Activated T-cell treated with anti-CD3 and anti-CD28 coated beads, Interleukin-2, amount 50 U/mL, for 72 hours (primary cell): ENCODE results near the gene TBC1D14. TPM values are rescaled to one million over a fixed set of nuclear protein-coding genes. Genes with fewer than 3 reads are reported as not detected.
A peak's percentile ranks its signal among the peaks of the same experiment; 100 is the strongest.

Experiments used
- ATAC-seq, 2 donors: fragments of 150-1000 bp; cut with Tn5 transposase; replicated peaks in 1 of 2; 2 replicates each; pipeline ENCODE4 v1.10.0; 2021; ENCODE audit warnings: moderate library complexity in 2 of 2, mild to moderate bottlenecking in 1 of 2
- DNase-seq, 2 donors: peaks; one replicate each; pipeline ENCODE4 v3.0.0; 2021 to 2022; ENCODE audit warnings: mixed read lengths in 1 of 2
- H3K27ac Mint-ChIP-seq: one replicate; pipeline ENCODE4 v1.8.0; 2022; ENCODE audit warnings: mild to moderate bottlenecking, moderate library complexity, mixed read lengths
- H3K27me3 Mint-ChIP-seq: one replicate; pipeline ENCODE4 v1.8.0; 2022; ENCODE audit warnings: low read depth, mixed read lengths
- H3K36me3 Mint-ChIP-seq, 2 donors: one replicate each; pipeline ENCODE4 v1.8.0; 2022; ENCODE audit warnings: mixed read lengths in 2 of 2, mild to moderate bottlenecking in 1 of 2; ENCODE audit not compliant: insufficient read depth in 2 of 2
- H3K4me1 Mint-ChIP-seq: one replicate; pipeline ENCODE4 v1.8.0; 2022; ENCODE audit warnings: low read depth, mixed read lengths
- H3K4me3 Mint-ChIP-seq, 2 donors: one replicate each; pipeline ENCODE4 v1.8.0; 2022; ENCODE audit warnings: mild to moderate bottlenecking in 2 of 2, mixed read lengths in 2 of 2, moderate library complexity in 2 of 2
- H3K9me3 Mint-ChIP-seq, 2 donors: one replicate each; pipeline ENCODE4 v1.8.0; 2022; ENCODE audit warnings: mixed read lengths in 2 of 2
- total RNA-seq, 2 donors: library from RNA; stranded (reverse); gene quantifications; one replicate each; pipeline ENCODE4 v1.2.3, GENCODE V29; 2022

Gene TBC1D14
- total RNA-seq, 2 donors from 2014 or later, result 26.5 to 32.4 TPM

- Mint-ChIP-seq H3K4me1 (no peaks in the 10 kb centered on the region), H3K4me3 (no peak overlapping the region), H3K9me3 (no peaks in the 10 kb centered on the region), H3K27ac (no peak overlapping the region), H3K27me3 (no peaks in the 10 kb centered on the region), H3K36me3 (peaks cover 0 to 7% of the 10 kb centered on the region in 2 donors)
- DNase-seq (no peak), ATAC-seq (no peak)
Measured at GRCh38 chr4:7017446-7018048, 107.9 kb downstream of the TBC1D14 start.

DNA sequence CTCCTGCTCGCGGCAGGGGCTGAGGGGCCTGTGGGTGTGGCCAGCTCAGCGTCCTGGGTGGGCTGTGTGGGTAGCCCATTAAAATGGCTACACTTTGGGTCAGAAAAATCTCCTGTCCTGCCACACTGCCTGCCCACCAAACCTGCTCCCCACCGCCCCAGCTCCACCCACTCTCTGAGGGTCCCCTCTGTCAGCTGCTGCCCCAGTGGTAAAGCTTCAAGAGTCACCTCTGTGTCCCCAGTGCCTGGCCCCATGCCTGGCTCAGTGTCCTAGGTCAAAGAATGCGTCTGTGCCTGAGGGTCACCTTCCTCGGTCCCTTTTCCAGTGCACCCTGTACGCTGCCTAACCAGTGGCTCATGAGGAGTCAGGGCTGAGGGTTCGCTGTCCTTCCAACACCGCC lies 108.7 kb downstream of the TBC1D14 start:
- Mint-ChIP-seq H3K9me3 (no peaks in the 10 kb centered on the region), H3K27ac (no peak overlapping the region), H3K36me3 (peaks cover 0 to 7% of the 10 kb centered on the region in 2 donors), H3K4me3 (no peak overlapping the region), H3K27me3 (no peaks in the 10 kb centered on the region), H3K4me1 (no peaks in the 10 kb centered on the region)
- no peak for ATAC-seq
- no peak for DNase-seq

DNA sequence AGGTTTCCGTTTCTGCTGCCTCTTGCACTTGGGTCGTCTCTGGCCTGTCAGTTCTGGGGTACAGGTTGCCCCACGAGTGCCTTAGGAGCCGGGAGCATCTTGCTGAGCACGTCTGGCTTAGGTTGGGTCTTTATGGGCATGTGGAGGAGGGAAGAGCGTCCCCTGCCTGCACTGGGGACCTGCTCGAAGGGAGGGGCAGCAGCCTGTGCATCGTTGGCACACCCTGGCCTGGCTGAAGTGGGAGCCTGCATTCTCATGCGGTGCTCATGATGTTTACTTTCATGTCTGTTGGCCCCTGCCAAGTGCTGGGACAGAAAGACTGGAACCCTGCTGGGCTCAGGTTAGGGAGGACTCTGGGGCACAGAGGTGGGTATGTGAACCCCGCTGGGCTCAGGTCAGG lies 109.7 kb downstream of the TBC1D14 start:
- DNase-seq (no peak), ATAC-seq (no peak)
- no peak overlapping the region for H3K4me3 Mint-ChIP-seq
- no peaks in the 10 kb centered on the region for H3K27me3 Mint-ChIP-seq
- H3K9me3 Mint-ChIP-seq, result no peaks in the 10 kb centered on the region
- H3K36me3 Mint-ChIP-seq, result peaks cover 0 to 7% of the 10 kb centered on the region in 2 donors
- H3K27ac Mint-ChIP-seq, result no peak overlapping the region
- H3K4me1 Mint-ChIP-seq, result no peaks in the 10 kb centered on the region

DNA sequence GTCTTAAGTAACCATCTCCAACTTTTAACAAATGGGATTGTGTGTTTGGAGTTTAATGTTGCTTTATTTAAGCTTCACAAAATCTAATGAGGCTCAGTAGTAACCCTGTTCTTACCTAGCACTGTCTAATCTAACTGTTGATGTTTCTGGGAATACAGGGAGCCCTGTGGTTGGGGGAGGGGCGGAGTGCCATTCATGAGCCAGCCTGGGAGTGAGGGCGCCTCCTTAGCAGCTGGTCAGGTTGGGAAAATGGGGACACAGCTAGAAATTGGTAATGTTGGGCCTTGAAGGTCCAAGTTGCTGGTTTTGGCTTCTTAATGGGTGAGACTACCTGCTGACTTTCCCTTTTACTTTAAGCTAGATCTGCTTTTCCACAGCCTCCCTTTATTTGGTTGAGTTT lies 110.7 kb downstream of the TBC1D14 start:
- peaks cover 0 to 6% of the 10 kb centered on the region in 2 donors for H3K36me3 Mint-ChIP-seq
- no peak for ATAC-seq
- H3K4me3 Mint-ChIP-seq, result no peak overlapping the region
- H3K9me3 Mint-ChIP-seq, result no peaks in the 10 kb centered on the region
- no peaks in the 10 kb centered on the region for H3K4me1 Mint-ChIP-seq
- no peak for DNase-seq
- no peaks in the 10 kb centered on the region for H3K27me3 Mint-ChIP-seq
- peak overlapping the region; percentile 23 for H3K27ac Mint-ChIP-seq

DNA sequence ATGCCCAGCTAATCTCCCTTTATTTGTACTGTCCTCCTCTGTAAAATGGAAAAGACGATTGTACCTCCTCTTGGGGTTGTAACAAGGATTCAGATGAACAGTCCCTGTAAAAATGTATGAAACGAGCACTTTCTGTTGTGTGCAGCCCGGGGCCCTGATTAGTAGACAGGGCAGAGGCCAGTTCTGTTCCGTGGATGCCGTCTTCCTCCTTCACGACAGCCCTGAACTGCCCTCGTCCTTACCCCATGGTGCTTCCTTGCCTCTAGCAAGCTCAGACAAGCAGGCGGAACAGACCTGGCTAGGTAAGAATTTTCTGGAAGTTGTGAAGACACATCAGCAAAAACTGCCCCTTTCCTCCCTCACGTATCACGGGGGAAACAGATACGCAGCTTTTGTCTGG lies 111.2 kb downstream of the TBC1D14 start:
- no peak for DNase-seq
- peaks cover 0 to 7% of the 10 kb centered on the region in 2 donors for H3K36me3 Mint-ChIP-seq

GRCh38 chr4:7021355-7021754 lies 111.7 kb downstream of the TBC1D14 start:
- Mint-ChIP-seq H3K9me3 (no peaks in the 10 kb centered on the region), H3K4me1 (no peaks in the 10 kb centered on the region), H3K27ac (peak overlapping the region; percentile 68), H3K27me3 (no peaks in the 10 kb centered on the region), H3K36me3 (peaks cover 2 to 7% of the 10 kb centered on the region in 2 donors), H3K4me3 (no peak overlapping the region)
- DNase-seq (no peak), ATAC-seq (no peak)

More for the DNA sequence above, 111.2 kb downstream of the TBC1D14 start:
- no peak overlapping the region for H3K4me3 Mint-ChIP-seq
- H3K9me3 Mint-ChIP-seq, result no peaks in the 10 kb centered on the region
- peak overlapping the region; percentile 68 for H3K27ac Mint-ChIP-seq
- H3K4me1 Mint-ChIP-seq, result no peaks in the 10 kb centered on the region
- H3K27me3 Mint-ChIP-seq, result no peaks in the 10 kb centered on the region
- ATAC-seq, result no peak

GRCh38 chr4:7021930-7022664 lies 112.5 kb downstream of the TBC1D14 start:
- no peak for DNase-seq
- Mint-ChIP-seq H3K36me3 (peaks cover 2 to 12% of the 10 kb centered on the region in 2 donors), H3K9me3 (no peaks in the 10 kb centered on the region), H3K4me3 (no peak overlapping the region), H3K27ac (no peak overlapping the region), H3K4me1 (no peaks in the 10 kb centered on the region), H3K27me3 (no peaks in the 10 kb centered on the region)
- ATAC-seq, result no peak

GRCh38 chr4:7023486-7023885 lies 113.9 kb downstream of the TBC1D14 start:
- no peaks in the 10 kb centered on the region for H3K4me1 Mint-ChIP-seq
- no peaks in the 10 kb centered on the region for H3K9me3 Mint-ChIP-seq
- no peak overlapping the region for H3K27ac Mint-ChIP-seq
- DNase-seq (no peak), ATAC-seq (no peak)
- no peaks in the 10 kb centered on the region for H3K27me3 Mint-ChIP-seq
- peaks cover 12 to 16% of the 10 kb centered on the region in 2 donors for H3K36me3 Mint-ChIP-seq
- H3K4me3 Mint-ChIP-seq, result no peak overlapping the region

GRCh38 chr4:7023901-7024300 lies 114.3 kb downstream of the TBC1D14 start:
- Mint-ChIP-seq H3K27me3 (no peaks in the 10 kb centered on the region), H3K4me1 (no peaks in the 10 kb centered on the region), H3K4me3 (no peak overlapping the region), H3K36me3 (peaks cover 12 to 19% of the 10 kb centered on the region in 2 donors), H3K27ac (no peak overlapping the region), H3K9me3 (no peaks in the 10 kb centered on the region)
- ATAC-seq (no peak), DNase-seq (no peak)

GRCh38 chr4:7024336-7024890 lies 114.8 kb downstream of the TBC1D14 start:
- ATAC-seq, result no peak
- no peak overlapping the region for H3K27ac Mint-ChIP-seq
- H3K9me3 Mint-ChIP-seq, result no peaks in the 10 kb centered on the region
- no peak overlapping the region for H3K4me3 Mint-ChIP-seq
- H3K36me3 Mint-ChIP-seq, result peaks cover 12 to 24% of the 10 kb centered on the region in 2 donors
- H3K27me3 Mint-ChIP-seq, result no peaks in the 10 kb centered on the region
- H3K4me1 Mint-ChIP-seq, result no peaks in the 10 kb centered on the region
- DNase-seq, result no peak

- ATAC-seq, result no peak
- no peaks in the 10 kb centered on the region for H3K9me3 Mint-ChIP-seq
- H3K4me3 Mint-ChIP-seq, result no peak overlapping the region
- peaks cover 12 to 24% of the 10 kb centered on the region in 2 donors for H3K36me3 Mint-ChIP-seq
- no peak overlapping the region for H3K27ac Mint-ChIP-seq
- H3K27me3 Mint-ChIP-seq, result no peaks in the 10 kb centered on the region
- no peak for DNase-seq
- H3K4me1 Mint-ChIP-seq, result no peaks in the 10 kb centered on the region
Measured at GRCh38 chr4:7025040-7025602, 115.5 kb downstream of the TBC1D14 start.

GRCh38 chr4:7026107-7026506 lies 116.5 kb downstream of the TBC1D14 start:
- Mint-ChIP-seq H3K4me1 (no peaks in the 10 kb centered on the region), H3K27ac (no peak overlapping the region), H3K27me3 (no peaks in the 10 kb centered on the region), H3K9me3 (no peaks in the 10 kb centered on the region), H3K4me3 (no peak overlapping the region), H3K36me3 (peaks cover 13 to 23% of the 10 kb centered on the region in 2 donors)
- no peak for DNase-seq
- ATAC-seq, result no peak

DNA sequence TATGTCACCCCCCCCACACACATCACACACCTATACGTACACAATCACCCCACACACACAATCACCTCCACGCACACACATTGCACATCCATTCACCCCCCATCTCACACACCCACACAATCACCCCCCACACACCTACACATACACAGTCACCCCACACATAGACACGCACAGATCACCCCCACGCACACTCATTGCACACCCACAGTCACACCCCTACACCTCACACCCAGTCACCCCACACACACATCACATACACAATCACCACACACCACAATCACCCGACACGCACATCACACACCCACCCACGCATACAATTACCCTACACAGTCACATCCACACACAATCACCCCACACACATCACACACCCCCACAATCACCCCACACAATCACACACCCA lies 117.7 kb downstream of the TBC1D14 start:
- no peaks in the 10 kb centered on the region for H3K4me1 Mint-ChIP-seq
- H3K9me3 Mint-ChIP-seq, result no peaks in the 10 kb centered on the region
- ATAC-seq, result no peak
- H3K27ac Mint-ChIP-seq, result no peak overlapping the region
- H3K36me3 Mint-ChIP-seq, result peaks cover 13 to 20% of the 10 kb centered on the region in 2 donors
- H3K27me3 Mint-ChIP-seq, result no peaks in the 10 kb centered on the region
- DNase-seq, result no peak
- no peak overlapping the region for H3K4me3 Mint-ChIP-seq
